NCI-H1092 treated with DMSO at 0.1 percent for 48 hours (cell line): ENCODE data around the gene KRTDAP.
"Not testable (repeated sequence)": the region's sequence is repeated elsewhere in the genome, so short reads cannot be mapped to it uniquely, and the experiment has no call there.

Experiments used
- DNase-seq: peaks from one replicate; lab custom pipeline; 2025; lab: John Stamatoyannopoulos, UW

The KRTDAP gene

GRCh38 chr19:35484252-35485036 is 5.8 kb downstream of the KRTDAP start:
- no peak for DNase-seq

DNA sequence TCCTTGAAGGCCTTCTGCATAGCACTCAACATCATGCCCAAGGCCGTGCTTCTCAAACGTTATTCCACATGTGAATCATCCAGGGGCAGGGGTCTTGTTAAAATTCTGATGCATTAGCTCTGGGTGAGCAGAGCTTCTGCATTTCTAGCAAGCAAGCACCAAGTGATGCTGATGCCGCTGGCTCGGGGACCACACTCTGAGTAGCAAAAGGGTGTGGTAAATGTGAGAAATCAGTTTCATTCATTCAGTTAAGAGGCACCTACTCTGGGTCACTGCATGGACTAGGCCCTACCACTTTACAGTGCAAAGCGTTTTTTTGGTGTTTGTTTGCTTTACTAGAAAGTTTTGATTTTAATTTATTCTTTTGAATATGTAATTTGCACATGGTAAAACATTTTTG is 7.2 kb downstream of the KRTDAP start:
- DNase-seq, result no peak

GRCh38 chr19:35478794-35479677 is 11.2 kb downstream of the KRTDAP start:
- DNase-seq, result no peak

- DNase-seq, result no peak
Measured at GRCh38 chr19:35476149-35476548, 14.1 kb downstream of the KRTDAP start.

GRCh38 chr19:35474594-35474993 is 15.7 kb downstream of the KRTDAP start:
- DNase-seq, result not testable (repeated sequence)

DNA sequence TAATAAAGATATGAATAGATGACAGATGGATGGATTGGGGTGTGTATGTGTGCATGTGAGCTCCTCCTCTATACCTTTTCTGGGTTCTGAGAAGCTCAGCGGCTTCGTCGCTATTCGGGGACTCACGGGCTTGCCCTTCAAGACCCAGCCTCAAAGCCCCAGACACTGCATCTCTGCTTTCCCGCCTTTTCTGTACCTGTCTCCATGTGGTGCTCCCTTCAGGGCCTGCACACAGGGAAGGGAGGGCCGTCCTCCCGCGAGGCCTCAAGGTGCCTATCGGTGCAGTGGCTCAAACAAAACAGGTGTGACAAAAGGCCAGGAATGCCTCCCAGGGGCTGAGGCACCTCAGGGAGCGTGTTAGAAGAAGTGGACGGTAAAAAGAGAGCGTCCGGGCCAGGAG is 16.2 kb downstream of the KRTDAP start:
- no peak for DNase-seq

GRCh38 chr19:35471946-35472345 is 18.3 kb downstream of the KRTDAP start:
- no peak for DNase-seq

DNA sequence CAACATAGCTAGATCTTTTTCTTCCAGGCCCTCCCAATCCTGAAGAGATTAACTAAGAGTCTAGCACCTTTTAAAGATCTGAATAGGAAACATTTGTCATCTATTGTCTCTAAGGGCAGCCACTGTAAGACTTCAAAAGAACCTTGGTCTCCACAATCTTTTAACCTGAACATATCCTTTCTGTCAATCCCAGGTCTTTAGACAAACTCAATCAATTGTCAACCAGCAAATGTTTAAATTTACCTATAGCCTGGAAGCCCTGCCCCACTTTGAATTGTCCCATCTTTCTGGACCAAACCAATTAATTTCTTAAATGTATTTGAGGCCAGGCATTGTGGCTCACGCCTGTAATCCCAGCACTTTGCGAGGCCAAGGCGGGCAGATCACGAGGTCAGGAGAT is 19.2 kb downstream of the KRTDAP start:
- not testable (repeated sequence) for DNase-seq

GRCh38 chr19:35470128-35470527 is 20.1 kb downstream of the KRTDAP start:
- no peak for DNase-seq

GRCh38 chr19:35468637-35469036 is 21.6 kb downstream of the KRTDAP start:
- peak; percentile 10 for DNase-seq

- no peak for DNase-seq
Measured at GRCh38 chr19:35466259-35466658, 24.0 kb downstream of the KRTDAP start.

DNA sequence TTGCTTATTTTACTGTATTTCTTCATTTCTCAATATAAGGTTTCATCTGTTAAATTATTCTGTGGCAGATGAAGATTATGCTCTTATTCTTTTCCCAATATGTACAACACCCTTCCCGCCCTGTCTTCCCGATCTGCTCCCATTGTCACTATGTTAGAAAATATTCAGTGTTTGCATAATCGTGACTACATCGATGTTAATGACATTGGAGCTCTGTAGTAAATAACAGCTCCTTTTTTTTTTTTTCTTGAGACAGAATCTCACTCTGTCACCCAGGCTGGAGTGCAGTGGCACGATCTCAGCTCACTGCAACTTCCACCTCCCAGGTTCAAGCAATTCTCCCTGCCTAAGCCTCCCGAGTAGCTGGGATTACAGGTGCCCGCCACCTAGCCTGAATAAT is 27.3 kb downstream of the KRTDAP start:
- DNase-seq, result not testable (repeated sequence)

GRCh38 chr19:35462476-35462953 is 27.7 kb downstream of the KRTDAP start:
- DNase-seq, result no peak

DNA sequence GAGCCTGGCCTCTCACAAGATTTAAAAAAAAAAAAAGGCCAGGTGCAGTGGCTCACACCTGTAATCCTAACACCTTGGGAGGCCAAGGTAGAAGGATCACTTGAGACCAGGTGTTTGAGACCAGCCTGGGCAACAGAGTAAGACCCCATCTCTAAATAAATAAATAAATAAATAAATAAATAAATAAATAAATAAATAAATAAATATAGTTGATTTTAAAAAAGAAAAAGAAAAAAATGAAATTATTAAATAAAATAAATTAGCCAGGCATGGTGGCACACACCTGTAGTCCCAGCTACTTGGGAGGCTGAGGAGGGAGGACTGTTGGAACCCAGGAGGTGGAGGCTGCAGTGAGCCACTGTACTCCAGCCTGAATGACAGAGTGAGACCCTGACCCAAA is 28.5 kb downstream of the KRTDAP start:
- not testable (repeated sequence) for DNase-seq

GRCh38 chr19:35461060-35461459 is 29.2 kb downstream of the KRTDAP start:
- DNase-seq, result no peak

DNA sequence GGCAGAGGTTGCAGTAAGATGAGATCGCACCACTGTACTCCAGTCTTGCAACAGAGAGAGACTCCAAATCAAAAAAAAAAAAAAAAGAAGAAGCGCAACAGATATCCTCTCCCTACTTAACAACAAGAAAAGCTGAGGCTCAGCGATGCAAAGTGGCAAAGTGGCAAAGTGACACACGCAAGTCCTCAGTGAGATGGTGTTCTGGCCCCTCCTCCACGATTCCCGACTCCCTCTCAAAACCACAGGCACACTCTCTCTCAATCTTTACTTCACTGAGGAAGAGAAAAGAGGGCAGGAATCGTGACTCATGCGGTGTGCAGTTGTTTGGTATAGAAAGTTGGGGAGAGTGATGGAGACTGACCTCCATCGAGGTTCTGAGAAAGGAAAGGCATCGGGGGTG is 29.7 kb downstream of the KRTDAP start:
- DNase-seq, result no peak

GRCh38 chr19:35459414-35460082 is 30.7 kb downstream of the KRTDAP start:
- no peak for DNase-seq

DNA sequence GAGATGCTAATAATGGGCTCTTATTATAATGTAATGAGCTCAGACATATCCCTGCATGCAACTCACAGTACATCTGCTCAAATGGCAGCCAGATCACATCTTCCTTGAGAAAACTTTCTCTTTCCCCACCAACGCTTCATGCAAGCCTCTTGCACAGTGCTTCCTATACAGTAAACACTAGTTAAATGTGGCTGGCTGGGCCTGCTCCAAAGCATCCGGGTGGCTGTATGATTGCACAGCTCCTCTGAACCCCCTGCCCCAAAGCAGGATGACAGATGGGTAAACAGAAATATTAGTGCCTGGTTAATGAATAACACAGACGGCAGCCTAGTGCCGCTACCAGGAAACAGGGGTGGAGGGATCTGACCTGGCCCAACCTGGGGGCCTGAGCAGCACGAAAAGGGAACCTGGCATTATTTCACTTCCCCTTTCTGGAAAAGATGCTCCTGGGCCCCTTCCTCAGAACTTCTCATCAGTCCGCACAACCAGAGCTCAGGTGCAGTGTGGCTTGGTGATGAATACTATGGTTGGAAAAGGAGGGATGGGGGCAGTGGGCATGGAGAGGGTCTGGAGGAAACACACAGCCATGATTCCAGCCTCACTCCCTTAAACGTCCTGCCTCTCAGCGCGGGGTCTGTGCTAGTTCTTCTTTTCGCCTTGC is 31.4 kb downstream of the KRTDAP start:
- DNase-seq, result no peak

GRCh38 chr19:35458192-35458591 is 32.1 kb downstream of the KRTDAP start:
- no peak for DNase-seq

DNA sequence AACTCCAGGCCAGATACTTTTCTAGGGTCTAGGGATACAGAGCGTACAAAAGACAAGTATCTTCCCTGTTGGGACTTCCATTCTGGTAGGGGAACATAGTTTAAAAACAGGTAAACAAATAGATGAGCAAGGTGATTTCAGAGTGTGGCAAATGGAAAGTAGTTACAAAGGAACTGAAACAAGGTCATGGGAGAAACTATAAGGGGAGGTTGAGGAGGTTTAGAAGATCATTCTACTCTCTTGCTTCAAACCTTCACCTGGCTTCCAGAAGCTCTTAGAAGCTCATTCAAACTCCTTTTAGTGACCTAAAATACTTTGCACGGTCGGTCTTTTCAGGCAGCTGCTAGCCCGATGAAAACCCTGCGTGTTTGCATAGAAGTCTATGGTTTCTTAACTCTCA is 33.1 kb downstream of the KRTDAP start:
- DNase-seq, result no peak

DNA sequence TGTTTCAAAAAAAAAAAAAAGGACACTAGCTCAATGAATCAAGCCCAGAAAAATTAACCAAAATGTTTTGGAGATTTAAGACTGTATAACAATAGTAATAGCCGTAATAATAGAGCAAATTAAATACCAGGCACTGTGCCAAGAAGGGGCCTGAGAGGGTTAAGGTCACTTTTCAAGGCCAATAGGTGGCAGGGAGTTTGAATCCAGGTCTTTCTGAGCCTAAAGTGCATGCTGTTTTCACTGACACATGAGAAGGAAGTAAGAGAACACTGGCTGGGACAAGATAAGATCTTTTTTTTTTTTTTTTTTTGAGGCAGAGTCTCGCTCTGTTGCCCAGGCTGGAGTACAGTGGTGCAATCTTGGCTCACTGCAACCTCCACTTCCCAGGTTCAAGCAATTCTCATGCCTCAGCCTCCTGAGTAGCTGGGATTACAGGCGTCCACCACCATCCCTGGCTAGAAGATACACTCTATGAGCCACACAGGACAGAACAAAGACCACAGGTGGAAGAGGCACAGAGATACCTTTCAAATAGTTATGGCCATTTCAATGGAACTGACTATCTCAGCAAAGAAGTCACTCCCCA is 34.6 kb downstream of the KRTDAP start:
- DNase-seq, result no peak

GRCh38 chr19:35454663-35455062 is 35.6 kb downstream of the KRTDAP start:
- DNase-seq, result no peak
